Ovary (tissue), 9 donors: ENCODE measurements around the gene ASPDH. TPM values are rescaled to one million over a fixed set of nuclear protein-coding genes. Genes with fewer than 3 reads are reported as not detected.

Experiments
- DNase-seq, 5 donors: peaks; one replicate each; pipeline ENCODE4 v3.0.0-alpha.2; 2019 to 2020
- H3K27ac ChIP-seq, 2 donors: fragments of 200-600 bp; one replicate each; pipeline versions ENCODE4 v1.5.1 to v1.8.0; 2019 to 2022
- H3K27me3 ChIP-seq: fragments of 200-600 bp; one replicate; pipeline ENCODE4 v1.8.0; 2022
- H3K36me3 ChIP-seq: fragments of 200-600 bp; sonication (generic); one replicate; pipeline ENCODE4 v1.5.1; 2019
- H3K4me1 ChIP-seq: one replicate; pipeline ENCODE4 v1.8.1; 2013; ENCODE audit warnings: mild to moderate bottlenecking, moderate library complexity; ENCODE audit not compliant: insufficient read depth
- H3K4me3 ChIP-seq: fragments of 200-600 bp; sonication (generic); one replicate; pipeline ENCODE4 v1.5.1; 2017
- H3K9me3 ChIP-seq, 2 donors: fragments of 200-600 bp in 1 of 2; sonication (generic) in 1 of 2; one replicate each; pipeline versions ENCODE4 v1.5.1 to v1.8.1; 2013 to 2019; ENCODE audit warnings: mild to moderate bottlenecking in 1 of 2, moderate library complexity in 1 of 2
- CTCF ChIP-seq, 3 donors: fragments of 450-650 bp in 2 of 3; fragments of 200-600 bp in 1 of 3; IDR thresholded peaks; one replicate each; pipeline versions ENCODE4 v1.5.1 to v1.8.0; 2016 to 2022; ENCODE audit warnings: antibody characterized with exemption in 3 of 3, mild to moderate bottlenecking in 1 of 3
- EP300 ChIP-seq: sonication (generic); formaldehyde crosslinking; IDR thresholded peaks from one replicate; pipeline ENCODE4 v1.6.1; 2017; ENCODE audit warnings: antibody characterized with exemption
- POLR2A ChIP-seq: fragments of 450-650 bp; IDR thresholded peaks from one replicate; pipeline ENCODE4 v1.6.1; 2017; ENCODE audit warnings: antibody characterized with exemption, mild to moderate bottlenecking, moderate library complexity
- WGBS, 3 donors: extraction: QIAGEN DNeasy Blood & Tissue Kit in 1 of 3; methylation state at CpG; one replicate each; pipeline versions ENCODE4 v1.1.5 to v1.1.7; 2013 to 2017; 5-methylcytosine and 5-hydroxymethylcytosine counted together
- intact Hi-C, 4 donors: fragments of 100-400 bp; cut with DNase I; formaldehyde crosslinking; loops; one replicate each; pipeline versions ENCODE4 v1.11.0 to v1.15.1; 2022 to 2023
- polyA plus RNA-seq, 2 donors: library from polyadenylated mRNA; stranded (reverse); fragments of 200-250 nt in 1 of 2; fragments of 350-450 nt in 1 of 2; fragmentation: Illumina TruSeq in 1 of 2; extraction: RNeasy Lipid Tissue Mini Kit (QIAGEN cat#74804) in 1 of 2; gene quantifications; one replicate each; pipeline ENCODE4 v1.2.3, GENCODE V29; 2013 to 2014
- total RNA-seq, 7 donors: library from RNA; depleted of rRNA in 2 of 7; stranded (reverse); fragments of >200 nt in 2 of 7; fragmentation: NEBNext Ultra II Directional in 3 of 7; extraction: Animal tissue kit (Norgen Biotek cat#: 25700) in 3 of 7; gene quantifications; one replicate each; pipeline versions ENCODE4 v1.1.0 to v1.2.4, GENCODE V29; 2016 to 2023
- donor health status: DM: no; HTN: no; CAD: no; lungs with moderate emphysema.
- donor health status: DM: no; HTN: no; CAD: no.
- donor health status: Bipolar disorder and iron deficiency.
- donor health status: DM: yes; HTN: yes; CAD: no.
- donor health status: DM: no; HTN: no; CAD: no.
- donor health status: DM: yes; HTN: yes; CAD: no.

The ASPDH gene
- total and polyA plus RNA-seq, 9 donors = not detected

- Histone ChIP-seq H3K27me3 (no peaks in the 10 kb centered on the region), H3K36me3 (no peaks in the 10 kb centered on the region)
- WGBS, 3 donors = 78 to 87% (median 86%) methylated on average over 15 of the region's 15 CpGs
These were observed 38.8 kb upstream of the ASPDH start for GRCh38 chr19:50552540-50552939.

GRCh38 chr19:50551715-50552187 is 38.0 kb upstream of the ASPDH start:
- intact Hi-C loops = no loop called here
- no peak for TF ChIP-seq EP300
- no peak for TF ChIP-seq POLR2A
- no peak for TF ChIP-seq CTCF (IDR thresholded peaks at IDR 0.05)
- WGBS, 3 donors = 1% methylated on average over 21 to 22 of the region's 22 CpGs
- Histone ChIP-seq H3K4me3 (no peak overlapping the region), H3K4me1 (peaks cover 2% of the 10 kb centered on the region), H3K27me3 (no peaks in the 10 kb centered on the region), H3K27ac (no peak overlapping the region), H3K9me3 (no peaks in the 10 kb centered on the region), H3K36me3 (no peaks in the 10 kb centered on the region)
- no peak for DNase-seq

More at GRCh38 chr19:50552540-50552939, 38.8 kb upstream of the ASPDH start:
- Histone ChIP-seq H3K4me3 (no peak overlapping the region), H3K27ac (no peak overlapping the region), H3K9me3 (no peaks in the 10 kb centered on the region), H3K4me1 (peaks cover 2% of the 10 kb centered on the region)
- intact Hi-C loops = no loop called here
- TF ChIP-seq POLR2A (no peak), EP300 (no peak), CTCF (IDR thresholded peaks at IDR 0.05) (no peak)
- no peak for DNase-seq

- peak overlapping the region; percentile 22 for H3K4me3 ChIP-seq
- no peak overlapping the region for H3K27ac ChIP-seq
- H3K27me3 ChIP-seq = no peaks in the 10 kb centered on the region
- H3K9me3 ChIP-seq = no peaks in the 10 kb centered on the region
- intact Hi-C loops = no loop called here
- no peaks in the 10 kb centered on the region for H3K4me1 ChIP-seq
- H3K36me3 ChIP-seq = no peaks in the 10 kb centered on the region
- no peak for DNase-seq
- TF ChIP-seq EP300 (no peak), CTCF (IDR thresholded peaks at IDR 0.05) (no peak), POLR2A (no peak)
- 18 to 26% (median 26%) methylated on average over 29 to 32 of the region's 32 CpGs for WGBS, 3 donors
These were observed 37.5 kb upstream of the ASPDH start for GRCh38 chr19:50551034-50551714.

GRCh38 chr19:50550594-50550966 is 36.9 kb upstream of the ASPDH start:
- DNase-seq = no peak
- intact Hi-C loops = no loop called here
- Histone ChIP-seq H3K36me3 (no peaks in the 10 kb centered on the region), H3K27ac (no peak overlapping the region), H3K9me3 (no peaks in the 10 kb centered on the region), H3K4me3 (no peak overlapping the region), H3K27me3 (no peaks in the 10 kb centered on the region), H3K4me1 (no peaks in the 10 kb centered on the region)
- 54 to 73% (median 72%) methylated on average over 8 of the region's 8 CpGs for WGBS, 3 donors
- TF ChIP-seq EP300 (no peak), POLR2A (no peak), CTCF (IDR thresholded peaks at IDR 0.05) (no peak)
